IPS DF 19.7 (cell line): ENCODE results near the gene NR2F1.

Source experiments
- DNase-seq: peaks from one replicate; pipeline ENCODE4 v3.0.0-alpha.2; 2013; ENCODE audit warnings: low read depth, low spot score

The NR2F1 gene

GRCh38 chr5:93590493-93590892 lies 7.5 kb downstream of the NR2F1 start:
- DNase-seq: no peak

GRCh38 chr5:93591323-93591945 lies 8.4 kb downstream of the NR2F1 start:
- DNase-seq: no peak

GRCh38 chr5:93592883-93593282 lies 9.9 kb downstream of the NR2F1 start:
- no peak for DNase-seq

GRCh38 chr5:93593476-93594131 lies 10.6 kb downstream of the NR2F1 start:
- DNase-seq: no peak

GRCh38 chr5:93594591-93595419 lies 11.8 kb downstream of the NR2F1 start:
- no peak for DNase-seq

- DNase-seq: no peak
Measured at GRCh38 chr5:93595420-93596147, 12.6 kb downstream of the NR2F1 start.

- no peak for DNase-seq
Measured at GRCh38 chr5:93596310-93596675, 13.3 kb downstream of the NR2F1 start.

- DNase-seq: no peak
Measured at GRCh38 chr5:93596676-93597490, 13.9 kb downstream of the NR2F1 start.

- DNase-seq: no peak
Measured at GRCh38 chr5:93598091-93599000, 15.3 kb downstream of the NR2F1 start.

- DNase-seq: no peak
Measured at GRCh38 chr5:93599001-93599379, 16.0 kb downstream of the NR2F1 start.

- DNase-seq: no peak
Measured at GRCh38 chr5:93599399-93600120, 16.5 kb downstream of the NR2F1 start.

GRCh38 chr5:93600409-93601070 lies 17.5 kb downstream of the NR2F1 start:
- DNase-seq: no peak

- DNase-seq: no peak
Measured at GRCh38 chr5:93601071-93601801, 18.2 kb downstream of the NR2F1 start.

- no peak for DNase-seq
Measured at GRCh38 chr5:93601802-93602155, 18.8 kb downstream of the NR2F1 start.

GRCh38 chr5:93602241-93603077 lies 19.4 kb downstream of the NR2F1 start:
- DNase-seq: no peak

GRCh38 chr5:93603078-93603792 lies 20.2 kb downstream of the NR2F1 start:
- DNase-seq: no peak
